Progenitor cell of endocrine pancreas (in vitro differentiated cells): Measurements from ENCODE around the gene PLPPR4. TPM values are rescaled to one million over a fixed set of nuclear protein-coding genes. Genes with fewer than 3 reads are reported as not detected.
"Not testable (repeated sequence)": the region's sequence is repeated elsewhere in the genome, so short reads cannot be mapped to it uniquely, and the experiment has no call there.

Source experiments
- DNase-seq: peaks from one replicate; pipeline ENCODE4 v3.0.0; 2021; ENCODE audit warnings: low spot score; ENCODE audit not compliant: unreplicated experiment
- H3K27ac Mint-ChIP-seq: 2 replicates; pipeline ENCODE4 v1.8.0; 2021; ENCODE audit warnings: mild to moderate bottlenecking, moderate library complexity, mixed read lengths
- H3K27me3 Mint-ChIP-seq: 2 replicates; pipeline ENCODE4 v1.8.0; 2021; ENCODE audit warnings: mixed read lengths
- H3K36me3 Mint-ChIP-seq: 2 replicates; pipeline ENCODE4 v1.8.0; 2022; ENCODE audit warnings: mixed read lengths; ENCODE audit not compliant: insufficient read depth
- H3K4me1 Mint-ChIP-seq: 2 replicates; pipeline ENCODE4 v1.8.0; 2021; ENCODE audit warnings: low read depth, mixed read lengths
- H3K4me3 Mint-ChIP-seq: 2 replicates; pipeline ENCODE4 v1.8.0; 2021; ENCODE audit warnings: low read depth, mild to moderate bottlenecking, moderate library complexity, mixed read lengths
- H3K9me3 Mint-ChIP-seq: 2 replicates; pipeline ENCODE4 v1.8.0; 2021; ENCODE audit warnings: low read depth, mixed read lengths
- total RNA-seq: library from RNA; stranded (reverse); gene quantifications from 2 replicates; pipeline ENCODE4 v1.2.1, GENCODE V29; 2021
- TF ChIP-seq, protein P1 (sequence below): fragments of 200-600 bp; sonication (generic); IDR thresholded peaks from one replicate; pipeline ENCODE4 v1.5.0; 2021; ENCODE audit warnings: antibody characterized with exemption, mild to moderate bottlenecking; ENCODE audit not compliant: unreplicated experiment

Gene PLPPR4
- total RNA-seq, 1 donor from 2014 or later, result 0.31 TPM

DNA sequence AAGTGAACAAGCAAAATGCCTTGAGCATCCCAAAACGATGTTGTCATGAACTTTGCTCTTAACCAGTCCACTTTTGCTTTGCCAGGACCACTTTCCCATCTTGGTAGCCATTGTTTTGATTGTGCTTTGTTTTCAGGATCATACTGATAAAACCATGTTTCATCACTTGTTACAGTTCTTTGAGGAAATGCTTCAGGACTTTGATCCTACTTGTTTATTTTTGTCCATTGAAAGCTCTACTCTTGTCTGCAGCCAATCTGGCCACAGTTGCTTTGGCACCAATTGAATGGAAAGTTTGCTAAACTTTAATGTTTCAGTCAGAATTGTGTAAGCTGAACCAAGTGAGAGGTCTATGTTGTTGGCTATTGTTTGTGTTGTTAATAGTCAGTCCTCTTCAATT is 12.8 kb downstream of the PLPPR4 start:
- DNase-seq, result no peak
- TF ChIP-seq, protein P1, sequence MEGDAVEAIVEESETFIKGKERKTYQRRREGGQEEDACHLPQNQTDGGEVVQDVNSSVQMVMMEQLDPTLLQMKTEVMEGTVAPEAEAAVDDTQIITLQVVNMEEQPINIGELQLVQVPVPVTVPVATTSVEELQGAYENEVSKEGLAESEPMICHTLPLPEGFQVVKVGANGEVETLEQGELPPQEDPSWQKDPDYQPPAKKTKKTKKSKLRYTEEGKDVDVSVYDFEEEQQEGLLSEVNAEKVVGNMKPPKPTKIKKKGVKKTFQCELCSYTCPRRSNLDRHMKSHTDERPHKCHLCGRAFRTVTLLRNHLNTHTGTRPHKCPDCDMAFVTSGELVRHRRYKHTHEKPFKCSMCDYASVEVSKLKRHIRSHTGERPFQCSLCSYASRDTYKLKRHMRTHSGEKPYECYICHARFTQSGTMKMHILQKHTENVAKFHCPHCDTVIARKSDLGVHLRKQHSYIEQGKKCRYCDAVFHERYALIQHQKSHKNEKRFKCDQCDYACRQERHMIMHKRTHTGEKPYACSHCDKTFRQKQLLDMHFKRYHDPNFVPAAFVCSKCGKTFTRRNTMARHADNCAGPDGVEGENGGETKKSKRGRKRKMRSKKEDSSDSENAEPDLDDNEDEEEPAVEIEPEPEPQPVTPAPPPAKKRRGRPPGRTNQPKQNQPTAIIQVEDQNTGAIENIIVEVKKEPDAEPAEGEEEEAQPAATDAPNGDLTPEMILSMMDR, result no peak
- no peaks in the 10 kb centered on the region for H3K36me3 Mint-ChIP-seq
- H3K4me3 Mint-ChIP-seq, result no peak overlapping the region
- no peaks in the 10 kb centered on the region for H3K27me3 Mint-ChIP-seq
- no peaks in the 10 kb centered on the region for H3K4me1 Mint-ChIP-seq
- no peak overlapping the region for H3K27ac Mint-ChIP-seq
- H3K9me3 Mint-ChIP-seq, result no peaks in the 10 kb centered on the region

- H3K4me3 Mint-ChIP-seq, result no peak overlapping the region
- no peaks in the 10 kb centered on the region for H3K9me3 Mint-ChIP-seq
- DNase-seq, result no peak
- no peak overlapping the region for H3K27ac Mint-ChIP-seq
- no peaks in the 10 kb centered on the region for H3K36me3 Mint-ChIP-seq
- TF ChIP-seq, protein P1, result no peak
- H3K27me3 Mint-ChIP-seq, result no peaks in the 10 kb centered on the region
- no peaks in the 10 kb centered on the region for H3K4me1 Mint-ChIP-seq
Observed at GRCh38 chr1:99279525-99279924, 15.2 kb downstream of the PLPPR4 start.

GRCh38 chr1:99281105-99281504 is 16.8 kb downstream of the PLPPR4 start:
- no peaks in the 10 kb centered on the region for H3K27me3 Mint-ChIP-seq
- TF ChIP-seq, protein P1, result no peak
- H3K27ac Mint-ChIP-seq, result no peak overlapping the region
- DNase-seq, result no peak
- no peaks in the 10 kb centered on the region for H3K36me3 Mint-ChIP-seq
- no peaks in the 10 kb centered on the region for H3K9me3 Mint-ChIP-seq
- H3K4me1 Mint-ChIP-seq, result no peaks in the 10 kb centered on the region
- H3K4me3 Mint-ChIP-seq, result no peak overlapping the region

GRCh38 chr1:99282536-99282935 is 18.2 kb downstream of the PLPPR4 start:
- H3K36me3 Mint-ChIP-seq, result no peaks in the 10 kb centered on the region
- TF ChIP-seq, protein P1, result no peak
- no peak for DNase-seq
- peaks cover 2% of the 10 kb centered on the region for H3K9me3 Mint-ChIP-seq
- no peak overlapping the region for H3K27ac Mint-ChIP-seq
- H3K27me3 Mint-ChIP-seq, result no peaks in the 10 kb centered on the region
- no peaks in the 10 kb centered on the region for H3K4me1 Mint-ChIP-seq
- H3K4me3 Mint-ChIP-seq, result no peak overlapping the region

- H3K27me3 Mint-ChIP-seq, H3K27ac Mint-ChIP-seq, H3K36me3 Mint-ChIP-seq, H3K9me3 Mint-ChIP-seq, H3K4me1 Mint-ChIP-seq, H3K4me3 Mint-ChIP-seq, DNase-seq: not testable (repeated sequence)
Observed at GRCh38 chr1:99283521-99283920, 19.2 kb downstream of the PLPPR4 start.

- H3K4me3 Mint-ChIP-seq, result no peak overlapping the region
- H3K36me3 Mint-ChIP-seq, result no peaks in the 10 kb centered on the region
- TF ChIP-seq, protein P1, result no peak
- H3K27me3 Mint-ChIP-seq, result no peaks in the 10 kb centered on the region
- H3K9me3 Mint-ChIP-seq, result peaks cover 12% of the 10 kb centered on the region
- no peak overlapping the region for H3K27ac Mint-ChIP-seq
- H3K4me1 Mint-ChIP-seq, result no peaks in the 10 kb centered on the region
- no peak for DNase-seq
Observed at GRCh38 chr1:99292886-99293285, 28.6 kb downstream of the PLPPR4 start.
